IMR-90 (cell line): ENCODE results near the gene KLHL6. TPM values are rescaled to one million over a fixed set of nuclear protein-coding genes. Genes with fewer than 3 reads are reported as not detected.

Source experiments
- ATAC-seq: fragments of 200-7000 bp; cut with Tn5 transposase; 2 replicates; pipeline ENCODE4 v1.9.1; 2020; ENCODE audit warnings: low read depth, mild to moderate bottlenecking, moderate library complexity
- BruUV-seq: library from RNA; stranded (reverse); fragments of 400-500 nt; replicated peaks from 2 replicates; lab custom pipeline; 2021; lab: Mats Ljungman, UMichigan
- CTCF ChIA-PET: fragments of 300-600 bp; formaldehyde crosslinking; extraction: SDS; loops from one replicate; lab custom pipeline; 2021; ENCODE audit warnings: antibody characterized with exemption; lab: Yijun Ruan, JAX
- POLR2A ChIA-PET: fragments of 300-600 bp; sonication (Branson Sonifier 250); formaldehyde crosslinking; loops from one replicate; lab custom pipeline; 2022; ENCODE audit warnings: antibody characterized with exemption; ENCODE audit not compliant: unreplicated experiment; lab: Charles Lee
- DNase-seq: peaks from one replicate; pipeline ENCODE4 v3.0.0; 2013
- H2AFZ ChIP-seq: replicated peaks from 2 replicates; pipeline ENCODE3; 2013; ENCODE audit warnings: low read length, mild to moderate bottlenecking; ENCODE audit not compliant: poor library complexity
- H2AK5ac ChIP-seq: 2 replicates; pipeline ENCODE4 v1.6.1; 2013; ENCODE audit warnings: low read depth, low read length, inconsistent platforms
- H2AK9ac ChIP-seq: replicated peaks from 2 replicates; pipeline ENCODE3; 2013; ENCODE audit warnings: mild to moderate bottlenecking, low read depth, low read length, moderate library complexity; ENCODE audit not compliant: poor library complexity
- H2BK120ac ChIP-seq: 2 replicates; pipeline ENCODE4 v1.6.1; 2013; ENCODE audit warnings: low read depth, low read length, inconsistent platforms
- H2BK15ac ChIP-seq: 3 replicates; pipeline ENCODE4 v1.6.1; 2013; ENCODE audit warnings: low read depth, low read length, inconsistent platforms
- H2BK20ac ChIP-seq: 2 replicates; pipeline ENCODE4 v1.6.1; 2013; ENCODE audit warnings: low read depth, mild to moderate bottlenecking, inconsistent platforms, low read length, moderate library complexity
- H2BK5ac ChIP-seq: 2 replicates; pipeline ENCODE4 v1.6.1; 2013; ENCODE audit warnings: mild to moderate bottlenecking, low read depth, low read length, inconsistent platforms; ENCODE audit not compliant: poor library complexity, severe bottlenecking
- H3K14ac ChIP-seq: replicated peaks from 2 replicates; pipeline ENCODE4 v1.6.1; 2013; ENCODE audit warnings: low read depth, low read length, inconsistent platforms
- H3K18ac ChIP-seq: 2 replicates; pipeline ENCODE4 v1.6.1; 2013; ENCODE audit warnings: low read depth, low read length, control low read depth
- H3K23ac ChIP-seq: 2 replicates; pipeline ENCODE4 v1.6.1; 2013; ENCODE audit warnings: low read depth, low read length, inconsistent platforms
- H3K27ac ChIP-seq: 2 replicates; pipeline ENCODE4 v1.5.1; 2013; ENCODE audit warnings: mild to moderate bottlenecking, control low read depth, low read length; ENCODE audit not compliant: insufficient read depth
- H3K27me3 ChIP-seq: 2 replicates; pipeline ENCODE4 v1.6.1; 2013; ENCODE audit warnings: low read length; ENCODE audit not compliant: control insufficient read depth, insufficient read depth
- H3K36me3 ChIP-seq: 2 replicates; pipeline ENCODE4 v1.6.1; 2013; ENCODE audit warnings: low read length, mixed read lengths; ENCODE audit not compliant: control insufficient read depth, insufficient read depth
- H3K4ac ChIP-seq: 2 replicates; pipeline ENCODE4 v1.6.1; 2013; ENCODE audit warnings: low read depth, low read length, inconsistent platforms
- H3K4me1 ChIP-seq: 2 replicates; pipeline ENCODE4 v1.6.1; 2013; ENCODE audit warnings: low read length, mixed read lengths; ENCODE audit not compliant: control insufficient read depth, insufficient read depth
- H3K4me2 ChIP-seq: 2 replicates; pipeline ENCODE4 v1.6.1; 2013; ENCODE audit warnings: low read depth, mild to moderate bottlenecking, control low read depth, low read length, moderate library complexity
- H3K4me3 ChIP-seq: 2 replicates; pipeline ENCODE4 v1.5.1; 2013; ENCODE audit warnings: low read depth, mild to moderate bottlenecking, control low read depth, low read length, moderate library complexity; ENCODE audit not compliant: insufficient read depth
- H3K56ac ChIP-seq: 2 replicates; pipeline ENCODE4 v1.6.1; 2013; ENCODE audit warnings: low read length, inconsistent platforms; ENCODE audit not compliant: insufficient read depth; ENCODE audit errors: extremely low read depth
- H3K79me1 ChIP-seq, 2 experiments: 2 replicates each; pipeline ENCODE4 v1.6.1; 2013; ENCODE audit warnings: low read length in 2 of 2, inconsistent platforms in 1 of 2, low read depth in 1 of 2
- H3K9ac ChIP-seq: 2 replicates; pipeline ENCODE4 v1.6.1; 2013; ENCODE audit warnings: low read depth, low read length, control low read depth
- H3K9me1 ChIP-seq: 2 replicates; pipeline ENCODE4 v1.6.1; 2013; ENCODE audit warnings: low read length, inconsistent platforms; ENCODE audit not compliant: insufficient read depth
- H3K9me3 ChIP-seq: 2 replicates; pipeline ENCODE4 v1.6.1; 2013; ENCODE audit warnings: low read length; ENCODE audit not compliant: control insufficient read depth, insufficient read depth
- H4K20me1 ChIP-seq: 2 replicates; pipeline ENCODE4 v1.6.1; 2013; ENCODE audit warnings: low read length, inconsistent platforms; ENCODE audit not compliant: insufficient read depth
- H4K5ac ChIP-seq: 2 replicates; pipeline ENCODE4 v1.6.1; 2013; ENCODE audit warnings: mild to moderate bottlenecking, low read depth, low read length, control low read depth
- H4K8ac ChIP-seq, 2 experiments: 2 replicates each; pipeline ENCODE4 v1.6.1; 2013; ENCODE audit warnings: low read depth in 2 of 2, low read length in 2 of 2, control low read depth in 1 of 2, inconsistent platforms in 1 of 2
- H4K91ac ChIP-seq: 2 replicates; pipeline ENCODE4 v1.6.1; 2013; ENCODE audit warnings: low read depth, low read length, inconsistent platforms; ENCODE audit not compliant: insufficient read depth
- BHLHE40 ChIP-seq: fragments of 150-350 bp; IDR thresholded peaks from 2 replicates; pipeline ENCODE4 v1.6.1; 2016; ENCODE audit warnings: mild to moderate bottlenecking, low read depth, low read length
- CEBPB ChIP-seq: IDR thresholded peaks from 2 replicates; pipeline ENCODE4 v1.6.1; 2012; ENCODE audit warnings: low read depth, low read length, improper control_type of control experiment
- CHD1 ChIP-seq: IDR thresholded peaks from 2 replicates; pipeline ENCODE4 v1.6.1; 2012; ENCODE audit warnings: low read depth, low read length, improper control_type of control experiment
- FOS ChIP-seq: fragments of 150-350 bp; IDR thresholded peaks from 2 replicates; pipeline ENCODE4 v1.6.1; 2016; ENCODE audit warnings: low read depth, low read length
- MAFK ChIP-seq: IDR thresholded peaks from 2 replicates; pipeline ENCODE4 v1.6.1; 2012; ENCODE audit warnings: low read depth, low read length, improper control_type of control experiment
- MAZ ChIP-seq: IDR thresholded peaks from 2 replicates; pipeline ENCODE4 v1.6.1; 2012; ENCODE audit warnings: low read depth, mild to moderate bottlenecking, low read length, improper control_type of control experiment, moderate library complexity, borderline replicate concordance
- MXI1 ChIP-seq: IDR thresholded peaks from 2 replicates; pipeline ENCODE4 v1.6.1; 2012; ENCODE audit warnings: low read depth, mild to moderate bottlenecking, low read length, moderate library complexity, borderline replicate concordance
- NFE2L2 ChIP-seq: fragments of 150-350 bp; IDR thresholded peaks from 2 replicates; pipeline ENCODE4 v1.6.1; 2016; ENCODE audit warnings: low read depth, mild to moderate bottlenecking, low read length
- POLR2A ChIP-seq: IDR thresholded peaks from 2 replicates; pipeline ENCODE4 v1.6.1; 2012; ENCODE audit warnings: mild to moderate bottlenecking, low read depth, low read length
- RAD21 ChIP-seq: IDR thresholded peaks from 2 replicates; pipeline ENCODE4 v1.6.1; 2012; ENCODE audit warnings: low read length, improper control_type of control experiment
- RCOR1 ChIP-seq: IDR thresholded peaks from 2 replicates; pipeline ENCODE4 v1.6.1; 2012; ENCODE audit warnings: mild to moderate bottlenecking, low read length, improper control_type of control experiment; ENCODE audit not compliant: insufficient replicate concordance
- RFX5 ChIP-seq: IDR thresholded peaks from 2 replicates; pipeline ENCODE4 v1.8.0; 2012; ENCODE audit warnings: low read depth, mild to moderate bottlenecking, low read length, moderate library complexity
- SMC3 ChIP-seq: fragments of 150-350 bp; IDR thresholded peaks from 2 replicates; pipeline ENCODE4 v1.6.1; 2016; ENCODE audit warnings: low read depth, mild to moderate bottlenecking, antibody characterized with exemption, low read length, moderate library complexity
- WGBS, 2 experiments: methylation state at CpG; one replicate each; pipeline versions ENCODE4 v1.1.5 to v1.1.7; 2013; ENCODE audit warnings: missing lambda C conversion rate in 2 of 2; ENCODE audit not compliant: insufficient read length in 1 of 2; ENCODE audit errors: extremely low coverage in 2 of 2; 5-methylcytosine and 5-hydroxymethylcytosine counted together
- dilution Hi-C: fragments of 300-500 bp; cut with HindIII; formaldehyde crosslinking; loops from one replicate; pipeline ENCODE4 v1.14.3; 2018; ENCODE audit warnings: low sequenced_read_pairs; ENCODE audit not compliant: unreplicated experiment
- in situ Hi-C: fragments of 300-500 bp; cut with MboI; formaldehyde crosslinking; loops from 3 replicates; pipeline ENCODE4 v1.14.3; 2019; ENCODE audit warnings: low sequenced_read_pairs, inconsistent platforms, mixed read lengths
- intact Hi-C: fragments of 100-400 bp; cut with micrococcal nuclease; formaldehyde crosslinking; loops from 2 replicates; pipeline ENCODE4 v1.10.0; 2022
- polyA plus RNA-seq, 3 experiments: library from polyadenylated mRNA; depleted of rRNA; stranded (reverse); fragments of >200 nt; gene quantifications; 2 replicates each; pipeline ENCODE4 v1.2.3, GENCODE V29; 2012; ENCODE audit warnings: low replicate concordance in 1 of 3
- total RNA-seq: library from RNA; depleted of rRNA; stranded (reverse); fragments of >200 nt; gene quantifications from 2 replicates; pipeline ENCODE4 v1.2.3, GENCODE V29; 2012
- TF ChIP-seq, protein P1 (sequence below): fragments of 150-350 bp; IDR thresholded peaks from 2 replicates; pipeline ENCODE4 v1.6.1; 2016; ENCODE audit warnings: low read depth, mild to moderate bottlenecking, low read length, moderate library complexity, borderline replicate concordance
- TF ChIP-seq, protein P2 (sequence below): fragments of 150-350 bp; IDR thresholded peaks from 2 replicates; pipeline ENCODE4 v1.6.1; 2017; ENCODE audit warnings: mild to moderate bottlenecking, antibody characterized with exemption, low read length, low read depth
- TF ChIP-seq, protein P3 (sequence below): conservative IDR thresholded peaks from 2 replicates; pipeline ENCODE4 v1.5.1; 2012; ENCODE audit warnings: mild to moderate bottlenecking, low read depth, low read length, improper control_type of control experiment

Gene KLHL6
- total and polyA plus RNA-seq, 2 of the 4 experiments (the other 2 are of a cell fraction): not detected

GRCh38 chr3:183503746-183504145 lies 51.8 kb downstream of the KLHL6 start:
- H3K18ac ChIP-seq: no peak overlapping the region
- no peak overlapping the region for H3K4me2 ChIP-seq
- no peak overlapping the region for H3K14ac ChIP-seq
- no peak overlapping the region for H3K23ac ChIP-seq
- intact Hi-C loops: no loop called here
- H3K79me1 ChIP-seq: no peaks in the 10 kb centered on the region
- H2AFZ ChIP-seq: no peak overlapping the region
- H2BK20ac ChIP-seq: no peak overlapping the region
- ChIA-PET POLR2A (no interaction called here), CTCF (no interaction called here)
- no peak overlapping the region for H4K5ac ChIP-seq
- H3K9ac ChIP-seq: no peak overlapping the region
- no peak overlapping the region for H4K91ac ChIP-seq
- H2AK9ac ChIP-seq: no peak overlapping the region
- no peak overlapping the region for H3K4me3 ChIP-seq
- no peaks in the 10 kb centered on the region for H4K20me1 ChIP-seq
- no peak overlapping the region for H3K27ac ChIP-seq
- H2AK5ac ChIP-seq: no peak overlapping the region
- no peak overlapping the region for H3K4ac ChIP-seq
- no peak overlapping the region for H3K56ac ChIP-seq
- no peaks in the 10 kb centered on the region for H3K9me1 ChIP-seq
- ATAC-seq (no peak), DNase-seq (no peak)
- in situ Hi-C loops: no loop called here
- 100% methylated on average over 1 of the region's 1 CpG; no CpG with 5 or more reads in 1 of the 2 experiments for WGBS, 2 experiments
- no peaks in the 10 kb centered on the region for H3K9me3 ChIP-seq
- TF ChIP-seq RAD21 (no peak), CHD1 (no peak), MAFK (no peak), NFE2L2 (no peak), BHLHE40 (no peak), RFX5 (no peak), MAZ (no peak), SMC3 (no peak), POLR2A (no peak), CEBPB (no peak), MXI1 (no peak), FOS (no peak), RCOR1 (no peak)
- TF ChIP-seq, protein P1, sequence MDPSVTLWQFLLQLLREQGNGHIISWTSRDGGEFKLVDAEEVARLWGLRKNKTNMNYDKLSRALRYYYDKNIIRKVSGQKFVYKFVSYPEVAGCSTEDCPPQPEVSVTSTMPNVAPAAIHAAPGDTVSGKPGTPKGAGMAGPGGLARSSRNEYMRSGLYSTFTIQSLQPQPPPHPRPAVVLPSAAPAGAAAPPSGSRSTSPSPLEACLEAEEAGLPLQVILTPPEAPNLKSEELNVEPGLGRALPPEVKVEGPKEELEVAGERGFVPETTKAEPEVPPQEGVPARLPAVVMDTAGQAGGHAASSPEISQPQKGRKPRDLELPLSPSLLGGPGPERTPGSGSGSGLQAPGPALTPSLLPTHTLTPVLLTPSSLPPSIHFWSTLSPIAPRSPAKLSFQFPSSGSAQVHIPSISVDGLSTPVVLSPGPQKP: no peak
- TF ChIP-seq, protein P2, sequence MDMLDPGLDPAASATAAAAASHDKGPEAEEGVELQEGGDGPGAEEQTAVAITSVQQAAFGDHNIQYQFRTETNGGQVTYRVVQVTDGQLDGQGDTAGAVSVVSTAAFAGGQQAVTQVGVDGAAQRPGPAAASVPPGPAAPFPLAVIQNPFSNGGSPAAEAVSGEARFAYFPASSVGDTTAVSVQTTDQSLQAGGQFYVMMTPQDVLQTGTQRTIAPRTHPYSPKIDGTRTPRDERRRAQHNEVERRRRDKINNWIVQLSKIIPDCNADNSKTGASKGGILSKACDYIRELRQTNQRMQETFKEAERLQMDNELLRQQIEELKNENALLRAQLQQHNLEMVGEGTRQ: no peak
- TF ChIP-seq, protein P3, sequence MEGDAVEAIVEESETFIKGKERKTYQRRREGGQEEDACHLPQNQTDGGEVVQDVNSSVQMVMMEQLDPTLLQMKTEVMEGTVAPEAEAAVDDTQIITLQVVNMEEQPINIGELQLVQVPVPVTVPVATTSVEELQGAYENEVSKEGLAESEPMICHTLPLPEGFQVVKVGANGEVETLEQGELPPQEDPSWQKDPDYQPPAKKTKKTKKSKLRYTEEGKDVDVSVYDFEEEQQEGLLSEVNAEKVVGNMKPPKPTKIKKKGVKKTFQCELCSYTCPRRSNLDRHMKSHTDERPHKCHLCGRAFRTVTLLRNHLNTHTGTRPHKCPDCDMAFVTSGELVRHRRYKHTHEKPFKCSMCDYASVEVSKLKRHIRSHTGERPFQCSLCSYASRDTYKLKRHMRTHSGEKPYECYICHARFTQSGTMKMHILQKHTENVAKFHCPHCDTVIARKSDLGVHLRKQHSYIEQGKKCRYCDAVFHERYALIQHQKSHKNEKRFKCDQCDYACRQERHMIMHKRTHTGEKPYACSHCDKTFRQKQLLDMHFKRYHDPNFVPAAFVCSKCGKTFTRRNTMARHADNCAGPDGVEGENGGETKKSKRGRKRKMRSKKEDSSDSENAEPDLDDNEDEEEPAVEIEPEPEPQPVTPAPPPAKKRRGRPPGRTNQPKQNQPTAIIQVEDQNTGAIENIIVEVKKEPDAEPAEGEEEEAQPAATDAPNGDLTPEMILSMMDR: no peak
- no peak overlapping the region for H2BK15ac ChIP-seq
- BruUV-seq: no TSS peak
- H2BK120ac ChIP-seq: no peak overlapping the region
- H4K8ac ChIP-seq: no peak overlapping the region
- no peak overlapping the region for H2BK5ac ChIP-seq
- H3K27me3 ChIP-seq: peaks cover 24% of the 10 kb centered on the region
- dilution Hi-C loops: no loop called here
- no peaks in the 10 kb centered on the region for H3K36me3 ChIP-seq
- no peaks in the 10 kb centered on the region for H3K4me1 ChIP-seq
